B cell (primary cell): ENCODE measurements around the gene HMGCL. TPM values are rescaled to one million over a fixed set of nuclear protein-coding genes. Genes with fewer than 3 reads are reported as not detected.

Experiments used
- ATAC-seq: fragments of 200-7000 bp; cut with Tn5 transposase; one replicate; pipeline ENCODE4 v1.10.0; 2021; ENCODE audit warnings: low read depth, mild to moderate bottlenecking, moderate number of reproducible peaks, moderate library complexity
- CTCF ChIA-PET: fragments of 350-600 bp; sonication (Branson Sonifier 250); formaldehyde crosslinking; loops from one replicate; lab custom pipeline; 2021; ENCODE audit warnings: antibody characterized with exemption, inconsistent platforms; lab: Charles Lee
- POLR2A ChIA-PET: fragments of 350-600 bp; sonication (Branson Sonifier 250); formaldehyde crosslinking; loops from one replicate; lab custom pipeline; 2021; ENCODE audit warnings: antibody characterized with exemption; lab: Charles Lee
- DNase-seq: peaks from one replicate; pipeline ENCODE4 v3.0.0; 2013
- H2AFZ ChIP-seq: 2 replicates; pipeline ENCODE4 v1.6.1; 2012; ENCODE audit warnings: mild to moderate bottlenecking, low read depth, low read length; ENCODE audit not compliant: insufficient read depth, poor library complexity, severe bottlenecking
- H3K27ac ChIP-seq, 2 donors: 1 replicate in 1 of 2; 2 replicates in 1 of 2; pipeline ENCODE4 v1.5.1; 2012 to 2013; ENCODE audit warnings: low read length in 2 of 2, mild to moderate bottlenecking in 2 of 2, moderate library complexity in 1 of 2
- H3K27me3 ChIP-seq, 4 experiments: fragments of 200-600 bp in 1 of 4; sonication (generic) in 1 of 4; replicated peaks in 1 of 4; 1 replicate in 2 of 4; 2 replicates in 2 of 4; pipeline versions ENCODE4 v1.6.1 to v1.7.0; 2013 to 2016; ENCODE audit warnings: low read length in 3 of 4, mild to moderate bottlenecking in 2 of 4, mixed read lengths in 1 of 4, moderate library complexity in 1 of 4; ENCODE audit not compliant: insufficient read depth in 4 of 4, control insufficient read depth in 3 of 4; ENCODE audit errors: control extremely low read depth in 1 of 4
- H3K36me3 ChIP-seq, 2 experiments: replicated peaks in 1 of 2; 1 replicate in 1 of 2; 2 replicates in 1 of 2; pipeline versions ENCODE4 v1.6.1 to v1.7.1; 2013; ENCODE audit warnings: low read length in 1 of 2; ENCODE audit not compliant: insufficient read depth in 2 of 2, control insufficient read depth in 1 of 2; ENCODE audit errors: control extremely low read depth in 1 of 2, extremely low read depth in 1 of 2
- H3K4me1 ChIP-seq, 2 donors: fragments of 200-600 bp in 1 of 2; sonication (generic) in 1 of 2; 1 replicate in 1 of 2; 2 replicates in 1 of 2; pipeline versions ENCODE4 v1.5.1 to v1.6.1; 2013 to 2017; ENCODE audit warnings: low read length in 2 of 2; ENCODE audit not compliant: control insufficient read depth in 2 of 2, insufficient read depth in 2 of 2
- H3K4me2 ChIP-seq: replicated peaks from 2 replicates; pipeline ENCODE3; 2012; ENCODE audit warnings: mild to moderate bottlenecking, low read depth, low read length; ENCODE audit not compliant: poor library complexity, severe bottlenecking
- H3K4me3 ChIP-seq, 5 experiments: fragments of 200-600 bp in 1 of 5; sonication (generic) in 1 of 5; 1 replicate in 3 of 5; 2 replicates in 2 of 5; pipeline versions ENCODE4 v1.5.1 to v1.7.0; 2011 to 2016; ENCODE audit warnings: low read length in 4 of 5, mild to moderate bottlenecking in 4 of 5, low read depth in 2 of 5, control low read depth in 1 of 5, moderate library complexity in 1 of 5; ENCODE audit not compliant: insufficient read depth in 1 of 5; ENCODE audit errors: control extremely low read depth in 1 of 5, extremely low read depth in 1 of 5
- H3K79me2 ChIP-seq: fragments of 200-600 bp; sonication (generic); one replicate; pipeline ENCODE4 v1.6.0; 2016; ENCODE audit warnings: low read length; ENCODE audit not compliant: control insufficient read depth, insufficient read depth
- H3K9ac ChIP-seq: fragments of 200-600 bp; sonication (generic); 2 replicates; pipeline ENCODE4 v1.6.1; 2017; ENCODE audit warnings: mild to moderate bottlenecking, low read length, moderate library complexity
- H3K9me3 ChIP-seq, 3 donors: one replicate each; pipeline versions ENCODE4 v1.6.1 to v1.7.1; 2013; ENCODE audit warnings: low read length in 2 of 3; ENCODE audit not compliant: control insufficient read depth in 2 of 3, insufficient read depth in 1 of 3; ENCODE audit errors: control extremely low read depth in 1 of 3
- H4K20me1 ChIP-seq: 2 replicates; pipeline ENCODE4 v1.6.0; 2012; ENCODE audit warnings: mild to moderate bottlenecking, low read length; ENCODE audit not compliant: insufficient read depth, control insufficient read depth, poor library complexity, severe bottlenecking
- H3K27ac Mint-ChIP-seq: one replicate; pipeline ENCODE4 v1.8.0; 2021; ENCODE audit warnings: mixed read lengths
- H3K27me3 Mint-ChIP-seq: one replicate; pipeline ENCODE4 v1.8.0; 2021; ENCODE audit warnings: mixed read lengths
- H3K4me1 Mint-ChIP-seq: one replicate; pipeline ENCODE4 v1.8.0; 2021; ENCODE audit warnings: mixed read lengths
- H3K4me3 Mint-ChIP-seq: one replicate; pipeline ENCODE4 v1.8.0; 2021; ENCODE audit warnings: mixed read lengths
- H3K9me3 Mint-ChIP-seq: one replicate; pipeline ENCODE4 v1.8.0; 2022; ENCODE audit warnings: mixed read lengths; ENCODE audit not compliant: insufficient read depth
- EZH2 ChIP-seq: IDR thresholded peaks from 2 replicates; pipeline ENCODE4 v1.6.1; 2012; ENCODE audit warnings: borderline replicate concordance, low read depth, mild to moderate bottlenecking, moderate library complexity, low read length; ENCODE audit not compliant: insufficient read depth, poor library complexity, severe bottlenecking
- WGBS: methylation state at CpG from one replicate; pipeline ENCODE4 v1.1.5; 2013; ENCODE audit warnings: missing lambda C conversion rate; ENCODE audit not compliant: insufficient coverage; 5-methylcytosine and 5-hydroxymethylcytosine counted together
- intact Hi-C: fragments of 100-400 bp; cut with micrococcal nuclease; formaldehyde crosslinking; loops from one replicate; pipeline ENCODE4 v1.10.0; 2022
- polyA plus RNA-seq: library from polyadenylated mRNA; depleted of rRNA; stranded (reverse); fragments of >200 nt; gene quantifications from 2 replicates; pipeline ENCODE4 v1.2.3, GENCODE V29; 2012
- total RNA-seq, 2 donors: library from RNA; stranded (reverse); fragments of 120-200 nt in 1 of 2; gene quantifications; 1 replicate in 1 of 2; 2 replicates in 1 of 2; pipeline versions ENCODE4 v1.2.3 to v1.2.4, GENCODE V29; 2013 to 2022
- TF ChIP-seq, protein P1 (sequence below): fragments of 200-600 bp; IDR thresholded peaks from one replicate; pipeline ENCODE4 v1.8.0; 2022; ENCODE audit warnings: antibody characterized with exemption, mild to moderate bottlenecking

The HMGCL gene
- total and polyA plus RNA-seq, 2 donors (not counting 1 experiment from before 2014, with no cell fraction given), result 18.5 to 35.9 TPM

DNA sequence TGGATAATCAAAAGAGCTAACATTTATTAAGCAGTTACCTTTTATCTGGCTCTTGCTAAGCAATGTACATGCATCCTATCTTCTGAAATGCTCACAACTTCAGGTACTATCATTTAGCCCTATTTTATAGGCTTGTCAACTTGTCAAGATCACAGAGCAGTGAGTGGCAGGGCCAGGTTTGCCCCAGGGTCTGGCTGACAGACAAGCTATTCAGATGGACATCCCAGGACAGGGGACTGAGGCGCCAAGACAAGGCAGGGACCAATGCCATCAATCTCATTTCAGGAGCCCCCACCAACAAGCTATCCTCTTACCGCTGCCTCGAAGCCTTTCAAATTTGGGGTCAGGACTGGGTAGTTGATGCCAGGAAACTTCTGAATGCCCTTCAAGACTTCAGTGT, 8.9 kb downstream of the HMGCL start:
- peaks cover 0 to under 1% of the 10 kb centered on the region in 2 donors for H3K4me1 ChIP-seq
- intact Hi-C loops, result no loop called here
- no peak overlapping the region for H3K4me3 ChIP-seq
- no peaks in the 10 kb centered on the region for H3K27me3 Mint-ChIP-seq
- H3K9me3 Mint-ChIP-seq, result no peaks in the 10 kb centered on the region
- no peaks in the 10 kb centered on the region for H3K79me2 ChIP-seq
- no peak overlapping the region for H3K27ac Mint-ChIP-seq
- 100% methylated on average over 3 of the region's 3 CpGs for WGBS
- H3K9ac ChIP-seq, result no peak overlapping the region
- H3K4me1 Mint-ChIP-seq, result peaks cover 7% of the 10 kb centered on the region
- ATAC-seq, result no peak
- TF ChIP-seq, protein P1, sequence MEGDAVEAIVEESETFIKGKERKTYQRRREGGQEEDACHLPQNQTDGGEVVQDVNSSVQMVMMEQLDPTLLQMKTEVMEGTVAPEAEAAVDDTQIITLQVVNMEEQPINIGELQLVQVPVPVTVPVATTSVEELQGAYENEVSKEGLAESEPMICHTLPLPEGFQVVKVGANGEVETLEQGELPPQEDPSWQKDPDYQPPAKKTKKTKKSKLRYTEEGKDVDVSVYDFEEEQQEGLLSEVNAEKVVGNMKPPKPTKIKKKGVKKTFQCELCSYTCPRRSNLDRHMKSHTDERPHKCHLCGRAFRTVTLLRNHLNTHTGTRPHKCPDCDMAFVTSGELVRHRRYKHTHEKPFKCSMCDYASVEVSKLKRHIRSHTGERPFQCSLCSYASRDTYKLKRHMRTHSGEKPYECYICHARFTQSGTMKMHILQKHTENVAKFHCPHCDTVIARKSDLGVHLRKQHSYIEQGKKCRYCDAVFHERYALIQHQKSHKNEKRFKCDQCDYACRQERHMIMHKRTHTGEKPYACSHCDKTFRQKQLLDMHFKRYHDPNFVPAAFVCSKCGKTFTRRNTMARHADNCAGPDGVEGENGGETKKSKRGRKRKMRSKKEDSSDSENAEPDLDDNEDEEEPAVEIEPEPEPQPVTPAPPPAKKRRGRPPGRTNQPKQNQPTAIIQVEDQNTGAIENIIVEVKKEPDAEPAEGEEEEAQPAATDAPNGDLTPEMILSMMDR, result no peak
- no peak for TF ChIP-seq EZH2
- H3K4me2 ChIP-seq, result no peak overlapping the region
- H3K27ac ChIP-seq, result no peak overlapping the region
- POLR2A ChIA-PET, result no interaction called here
- no peak for DNase-seq
- no peak overlapping the region for H2AFZ ChIP-seq
- CTCF ChIA-PET, result interaction anchor here (0.7 to 4.4 kb wide), 5 partner anchors 9 to 100 kb away, joined by 3 to 20 read pairs (median 4); partner anchors contain the start of gene HMGCL
- no peaks in the 10 kb centered on the region for H3K27me3 ChIP-seq
- no peaks in the 10 kb centered on the region for H3K9me3 ChIP-seq
- H3K4me3 Mint-ChIP-seq, result no peak overlapping the region
- no peaks in the 10 kb centered on the region for H4K20me1 ChIP-seq
- peaks cover 17 to 46% of the 10 kb centered on the region in 2 experiments for H3K36me3 ChIP-seq

DNA sequence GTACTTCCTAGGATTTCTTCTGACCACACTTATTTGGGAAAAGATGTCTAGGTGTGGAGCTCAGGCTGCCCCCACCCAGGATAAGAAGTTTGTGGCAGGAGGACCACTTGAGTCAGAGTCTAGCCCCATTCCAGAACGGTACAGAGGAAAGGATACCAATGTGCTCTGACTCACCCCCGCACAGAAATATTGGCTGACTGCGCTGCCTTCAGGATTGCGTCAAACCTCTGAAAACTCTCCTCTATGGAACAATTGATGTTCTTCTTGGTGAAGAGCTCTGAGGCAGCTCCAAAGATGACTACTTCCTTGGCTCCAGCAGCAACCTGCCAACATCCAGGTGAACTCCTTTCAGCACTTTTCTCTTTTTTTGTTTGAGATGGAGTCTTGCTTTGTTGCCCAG, 11.2 kb downstream of the HMGCL start:
- POLR2A ChIA-PET, result no interaction called here
- intact Hi-C loops, result loop anchor here (5.0 kb wide), 1 partner anchor 37 kb away; the partner anchor contains the start of gene PITHD1
- 80% methylated on average over 1 of the region's 4 CpGs for WGBS

More for the DNA sequence above, 11.2 kb downstream of the HMGCL start:
- Histone ChIP-seq H3K79me2 (no peaks in the 10 kb centered on the region), H4K20me1 (no peaks in the 10 kb centered on the region), H3K27ac (no peak overlapping the region), H3K4me2 (no peak overlapping the region), H3K4me1 (peaks cover 18 to 21% of the 10 kb centered on the region in 2 donors), H3K27me3 (no peaks in the 10 kb centered on the region), H3K9me3 (no peaks in the 10 kb centered on the region), H3K9ac (no peak overlapping the region), H2AFZ (no peak overlapping the region), H3K36me3 (peaks cover 17 to 43% of the 10 kb centered on the region in 2 experiments), H3K4me3 (no peak overlapping the region)
- Mint-ChIP-seq H3K4me3 (no peak overlapping the region), H3K27ac (no peak overlapping the region), H3K4me1 (peaks cover 26% of the 10 kb centered on the region), H3K9me3 (no peaks in the 10 kb centered on the region), H3K27me3 (no peaks in the 10 kb centered on the region)
- ATAC-seq (no peak), DNase-seq (no peak)
- CTCF ChIA-PET, result interaction anchor here (1.0 to 6.8 kb wide), 4 partner anchors 43 to 103 kb away, joined by 3 to 199 read pairs (median 8); no protein-coding TSS in a partner anchor
- TF ChIP-seq EZH2, result no peak
- TF ChIP-seq, protein P1, result no peak
